ENCODE data around the gene AFF3. TPM values are rescaled to one million over a fixed set of nuclear protein-coding genes. Genes with fewer than 3 reads are reported as not detected.

AFF3 gene
- total and polyA plus RNA-seq, 10 of the 15 experiments (the other 5 are each of a cell fraction or from before 2014, with no cell fraction given): 0.26 to 5.5 (median 3.0) TPM

GRCh38 chr2:99657691-99658258 lies 484.6 kb downstream of the AFF3 start:
- RAD21 ChIA-PET (ENCODE audit: unreplicated experiment): no interaction called here
- SMC1A ChIA-PET (ENCODE audit: uncharacterized antibody, unreplicated experiment): no interaction called here

More at GRCh38 chr2:99657691-99658258, 484.6 kb downstream of the AFF3 start:
- FAIRE-seq (no peak), ATAC-seq (no peak), DNase-seq (ENCODE audit: low read depth, low spot score) (no peak)
- no peak overlapping the region for H3K4me3 ChIP-seq
- H3K4me1 ChIP-seq (ENCODE audit: control insufficient read depth, insufficient read depth, low read length): no peaks in the 10 kb centered on the region
- no peak overlapping the region for H2AFZ ChIP-seq (ENCODE audit: control insufficient read depth, low read depth, low read length)
- BruUV-seq (replicated peaks): no TSS peak
- WGBS (ENCODE audit: insufficient coverage, insufficient replicate concordance, low lambda C conversion rate, missing lambda C conversion rate): 35% methylated on average over 7 of the region's 7 CpGs
- no peak overlapping the region for H3K9ac ChIP-seq (ENCODE audit: control insufficient read depth, insufficient read depth, low read length)
- no peaks in the 10 kb centered on the region; a peak in 1 of 4 replicates for H3K27me3 ChIP-seq (replicated peaks in 1 of 2; ENCODE audit: control insufficient read depth in 2 of 2, insufficient read depth in 2 of 2, low read length in 1 of 2)
- no peaks in the 10 kb centered on the region for H3K9me3 ChIP-seq (replicated peaks; ENCODE audit: control insufficient read depth, insufficient read depth, low read length)
- POLR2A ChIA-PET: no interaction called here
- no peak for TF ChIP-seq CBX3 (IDR thresholded peaks at IDR 0.05; ENCODE audit: borderline replicate concordance, low read depth)
- no peak for TF ChIP-seq FOXM1 (IDR thresholded peaks at IDR 0.05; ENCODE audit: low read depth, low read length)
- TF ChIP-seq CHD1 (IDR thresholded peaks at IDR 0.05; ENCODE audit: low read depth, low read length): no peak
- no peak for TF ChIP-seq YBX1 (IDR thresholded peaks at IDR 0.05)
- no peak for TF ChIP-seq ZNF217 (IDR thresholded peaks at IDR 0.05)
- no peak for TF ChIP-seq ZNF384 (IDR thresholded peaks at IDR 0.05; ENCODE audit: borderline replicate concordance, low read depth, low read length)
- TF ChIP-seq USF1 (IDR thresholded peaks at IDR 0.05; ENCODE audit: borderline replicate concordance, extremely low read length, insufficient read depth, low read depth, low read length): no peak
- TF ChIP-seq TBL1XR1 (IDR thresholded peaks at IDR 0.05; ENCODE audit: low read depth, low read length): no peak
- no peak for TF ChIP-seq NKRF (conservative IDR thresholded peaks at IDR 0.05)
- TF ChIP-seq RUNX3 (IDR thresholded peaks at IDR 0.05; ENCODE audit: low read length): no peak
- TF ChIP-seq NR2C1 (IDR thresholded peaks at IDR 0.05): no peak
- TF ChIP-seq ZNF207 (IDR thresholded peaks at IDR 0.05; ENCODE audit: borderline replicate concordance): no peak
- intact Hi-C loops (cut with micrococcal nuclease; ENCODE audit: unreplicated experiment) (no loop called here), in situ Hi-C loops (cut with MboI) (no loop called here)
- H4K20me1 ChIP-seq (ENCODE audit: control insufficient read depth, insufficient read depth): no peaks in the 10 kb centered on the region; the same call in 1 of the 2 replicates
- H3K4me2 ChIP-seq (ENCODE audit: control insufficient read depth, insufficient read depth): no peak overlapping the region
- no peaks in the 10 kb centered on the region for H3K79me2 ChIP-seq (ENCODE audit: control insufficient read depth, insufficient read depth, low read length)
- no peak overlapping the region for H3K27ac ChIP-seq (ENCODE audit: control insufficient read depth, insufficient read depth)
- no peaks in the 10 kb centered on the region for H3K36me3 ChIP-seq (ENCODE audit: control insufficient read depth in 2 of 2, insufficient read depth in 2 of 2, low read length in 1 of 2)
- CTCF ChIA-PET: no interaction called here

Data from GM12878 (cell line).